ENCODE results near the gene SLC22A31. TPM values are rescaled to one million over a fixed set of nuclear protein-coding genes. Genes with fewer than 3 reads are reported as not detected.

Gene SLC22A31
- total RNA-seq, 4 donors from 2014 or later = not detected

DNA sequence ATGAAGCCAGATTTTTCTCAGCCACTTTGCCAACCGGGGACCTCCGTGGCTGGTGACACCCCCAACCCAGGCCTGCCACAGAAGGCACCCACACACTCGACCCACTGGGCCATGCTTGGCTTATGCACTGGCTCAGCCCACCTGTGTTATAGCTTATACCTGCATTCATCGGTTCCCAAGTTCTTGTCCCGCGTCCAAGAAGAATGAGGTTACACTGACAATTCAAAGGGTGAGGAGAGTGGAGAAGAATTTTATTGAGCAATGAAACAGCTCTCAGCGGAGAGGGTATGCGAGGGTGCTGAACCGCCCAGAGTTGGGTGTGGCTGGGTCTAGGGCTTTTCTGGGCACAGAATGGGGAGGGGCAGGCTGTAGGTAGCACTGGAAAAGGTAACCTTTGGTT is 51.0 kb downstream of the SLC22A31 start:
- no peak for ATAC-seq (ENCODE audit: low FRiP score)
- no peak for DNase-seq (ENCODE audit: low spot score)
- TF ChIP-seq, protein P1, sequence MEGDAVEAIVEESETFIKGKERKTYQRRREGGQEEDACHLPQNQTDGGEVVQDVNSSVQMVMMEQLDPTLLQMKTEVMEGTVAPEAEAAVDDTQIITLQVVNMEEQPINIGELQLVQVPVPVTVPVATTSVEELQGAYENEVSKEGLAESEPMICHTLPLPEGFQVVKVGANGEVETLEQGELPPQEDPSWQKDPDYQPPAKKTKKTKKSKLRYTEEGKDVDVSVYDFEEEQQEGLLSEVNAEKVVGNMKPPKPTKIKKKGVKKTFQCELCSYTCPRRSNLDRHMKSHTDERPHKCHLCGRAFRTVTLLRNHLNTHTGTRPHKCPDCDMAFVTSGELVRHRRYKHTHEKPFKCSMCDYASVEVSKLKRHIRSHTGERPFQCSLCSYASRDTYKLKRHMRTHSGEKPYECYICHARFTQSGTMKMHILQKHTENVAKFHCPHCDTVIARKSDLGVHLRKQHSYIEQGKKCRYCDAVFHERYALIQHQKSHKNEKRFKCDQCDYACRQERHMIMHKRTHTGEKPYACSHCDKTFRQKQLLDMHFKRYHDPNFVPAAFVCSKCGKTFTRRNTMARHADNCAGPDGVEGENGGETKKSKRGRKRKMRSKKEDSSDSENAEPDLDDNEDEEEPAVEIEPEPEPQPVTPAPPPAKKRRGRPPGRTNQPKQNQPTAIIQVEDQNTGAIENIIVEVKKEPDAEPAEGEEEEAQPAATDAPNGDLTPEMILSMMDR (IDR thresholded peaks at IDR 0.05) = no peak

DNA sequence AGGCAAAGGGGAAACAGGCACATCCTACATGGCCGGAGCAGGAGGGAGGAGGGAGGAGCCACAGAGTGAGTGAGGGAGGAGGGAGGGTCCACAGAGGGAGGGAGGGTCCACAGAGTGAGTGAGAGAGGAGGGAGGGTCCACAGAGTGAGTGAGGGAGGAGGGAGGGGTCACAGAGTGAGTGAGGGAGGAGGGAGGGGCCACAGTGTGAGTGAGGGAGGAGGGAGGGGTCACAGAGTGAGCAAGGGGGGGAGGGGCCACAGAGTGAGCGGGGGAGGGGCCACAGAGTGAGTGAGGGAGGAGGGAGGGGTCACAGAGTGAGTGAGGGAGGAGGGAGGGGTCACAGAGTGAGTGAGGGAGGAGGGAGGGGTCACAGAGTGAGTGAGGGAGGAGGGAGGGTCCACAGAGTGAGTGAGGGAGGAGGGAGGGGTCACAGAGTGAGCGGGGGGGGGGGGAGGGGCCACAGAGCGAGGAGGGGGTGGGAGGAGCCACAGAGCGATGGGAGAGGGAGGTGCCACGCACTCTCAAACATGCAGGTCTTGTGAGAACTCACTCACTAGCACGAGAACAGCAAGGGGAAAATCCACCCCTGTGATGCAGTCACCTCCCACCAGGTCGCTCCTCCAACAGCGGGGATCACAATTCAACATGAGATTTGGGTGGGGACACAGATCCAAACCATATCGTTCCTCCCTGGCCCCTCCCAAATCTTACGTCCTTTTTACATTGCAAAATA is 53.1 kb downstream of the SLC22A31 start:
- ATAC-seq (ENCODE audit: low FRiP score) (no peak), DNase-seq (ENCODE audit: low spot score) (no peak)
- TF ChIP-seq, protein P1 (IDR thresholded peaks at IDR 0.05) = no peak

DNA sequence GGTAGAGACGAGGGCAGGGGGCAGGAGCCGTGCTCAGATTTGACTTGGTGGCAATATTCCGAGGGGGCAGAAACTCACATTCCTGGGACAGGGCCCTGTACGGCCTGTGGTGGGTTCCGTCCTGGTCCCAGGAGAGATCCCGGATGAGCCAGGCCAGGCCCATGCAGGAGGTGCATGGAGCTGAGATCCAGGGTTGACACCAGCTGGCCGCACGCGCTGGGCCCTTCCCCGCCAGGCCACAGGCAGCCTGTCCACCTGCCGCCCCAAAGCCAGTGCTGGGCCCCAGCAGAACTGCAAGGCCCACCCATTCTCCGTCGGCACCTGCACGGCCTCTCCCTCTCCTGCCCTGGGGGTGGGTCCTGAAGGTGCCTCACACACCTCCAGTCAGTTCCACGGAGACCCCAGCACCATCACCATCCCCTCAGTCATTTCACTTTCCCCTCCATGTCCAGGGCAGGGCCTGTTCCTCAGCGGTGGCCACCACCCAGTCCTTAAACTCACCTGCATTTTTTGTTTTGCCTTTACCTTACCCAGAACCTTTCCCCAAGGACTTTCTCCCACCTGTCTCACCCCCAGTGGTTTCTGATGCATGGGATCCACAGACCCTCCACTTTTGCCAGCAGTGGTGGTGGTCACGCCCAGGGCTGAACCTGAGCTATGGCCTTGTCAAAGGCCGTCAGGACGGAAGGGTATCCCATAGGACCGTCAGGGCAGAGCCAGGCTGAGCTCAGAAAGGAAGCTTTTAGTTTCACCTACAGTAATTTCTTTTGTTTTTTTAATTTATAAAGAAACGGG is 53.9 kb downstream of the SLC22A31 start:
- DNase-seq (ENCODE audit: low spot score) (no peak), ATAC-seq (ENCODE audit: low FRiP score) (no peak)

More for the DNA sequence above, 53.9 kb downstream of the SLC22A31 start:
- TF ChIP-seq, protein P1 (IDR thresholded peaks at IDR 0.05) = no peak

Other genes starting within 250 kb of the SLC22A31 start
- 10 to 100 TPM in 1 of 4 donors, 1 to 10 TPM in 2, under 1 TPM in 1; 0.84 to 12.6 (median 1.4) TPM for gene CBFA2T3, start 223.3 kb downstream of the SLC22A31 start, total RNA-seq
- gene ACSF3, start 106.7 kb downstream of the SLC22A31 start, total RNA-seq = 10 to 100 TPM; 17.6 to 27.6 (median 21.6) TPM
- not detected for gene CDH15, start 28.8 kb downstream of the SLC22A31 start, total RNA-seq
- gene ZNF778, start 17.2 kb upstream of the SLC22A31 start, total RNA-seq = 10 to 100 TPM in 2 of 4 donors, 1 to 10 TPM in 2; 5.7 to 22.8 (median 13.4) TPM